Fibroblast of the aortic adventitia (primary cell): ENCODE measurements around the gene MEF2B. TPM values are rescaled to one million over a fixed set of nuclear protein-coding genes. Genes with fewer than 3 reads are reported as not detected.
"Not testable (repeated sequence)": the region's sequence is repeated elsewhere in the genome, so short reads cannot be mapped to it uniquely, and the experiment has no call there.

ENCODE experiments used
- DNase-seq: peaks from one replicate; pipeline ENCODE4 v3.0.0-alpha.2; 2010; ENCODE audit warnings: low read depth
- H3K4me3 ChIP-seq: 2 replicates; pipeline ENCODE4 v1.5.1; 2011; ENCODE audit warnings: low read depth, mild to moderate bottlenecking, control low read depth, low read length, moderate library complexity
- CTCF ChIP-seq: IDR thresholded peaks from 2 replicates; pipeline ENCODE4 v1.5.1; 2011; ENCODE audit warnings: mild to moderate bottlenecking, low read length, control low read depth, inconsistent platforms; ENCODE audit not compliant: insufficient read depth
- total RNA-seq: library from RNA; depleted of rRNA; stranded (reverse); fragments of >200 nt; gene quantifications from 2 replicates; pipeline ENCODE4 v1.2.3, GENCODE V29; 2012; ENCODE audit warnings: low replicate concordance

Gene MEF2B
- total RNA-seq, 1 donor = 0.27 TPM

GRCh38 chr19:19179548-19180441 is 9.7 kb upstream of the MEF2B start:
- no peak for TF ChIP-seq CTCF
- no peak overlapping the region for H3K4me3 ChIP-seq
- no peak for DNase-seq

- TF ChIP-seq CTCF = no peak
- DNase-seq = no peak
- H3K4me3 ChIP-seq = no peak overlapping the region
These were observed 6.9 kb upstream of the MEF2B start for GRCh38 chr19:19176950-19177349.

GRCh38 chr19:19173243-19173642 is 3.2 kb upstream of the MEF2B start:
- not testable (repeated sequence) for H3K4me3 ChIP-seq, DNase-seq

- peak; percentile 55 for DNase-seq
- no peak for TF ChIP-seq CTCF
These were observed 1.9 kb upstream of the MEF2B start for GRCh38 chr19:19171821-19172532.

GRCh38 chr19:19170873-19171672 is 1.0 kb upstream of the MEF2B start:
- DNase-seq = no peak
- TF ChIP-seq CTCF = no peak
- H3K4me3 ChIP-seq = no peak overlapping the region

More at GRCh38 chr19:19171821-19172532, 1.9 kb upstream of the MEF2B start:
- no peak overlapping the region for H3K4me3 ChIP-seq

GRCh38 chr19:19169236-19170052 is 619 bp downstream of the MEF2B start:
- no peak overlapping the region for H3K4me3 ChIP-seq
- DNase-seq = no peak
- TF ChIP-seq CTCF = no peak
